ENCODE data around the gene CA6.

DNA sequence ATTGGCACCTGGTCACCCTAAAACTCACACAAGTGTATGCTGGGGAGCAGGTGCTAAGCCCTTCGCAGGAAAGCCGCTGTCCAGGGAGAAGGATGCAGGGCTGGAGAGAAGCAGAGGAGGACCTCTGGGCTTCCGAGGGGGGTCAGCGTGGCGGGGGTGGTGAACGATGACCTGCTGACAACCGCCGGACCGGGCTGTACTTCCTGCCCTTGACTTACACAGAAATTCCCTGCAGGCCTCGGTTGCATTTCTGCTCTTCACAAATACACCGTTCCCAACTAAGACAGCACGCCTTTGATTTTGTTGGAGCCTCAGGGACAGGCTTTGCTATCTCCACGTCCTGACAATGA, 42.9 kb downstream of the CA6 start:
- TF ChIP-seq, protein P1, sequence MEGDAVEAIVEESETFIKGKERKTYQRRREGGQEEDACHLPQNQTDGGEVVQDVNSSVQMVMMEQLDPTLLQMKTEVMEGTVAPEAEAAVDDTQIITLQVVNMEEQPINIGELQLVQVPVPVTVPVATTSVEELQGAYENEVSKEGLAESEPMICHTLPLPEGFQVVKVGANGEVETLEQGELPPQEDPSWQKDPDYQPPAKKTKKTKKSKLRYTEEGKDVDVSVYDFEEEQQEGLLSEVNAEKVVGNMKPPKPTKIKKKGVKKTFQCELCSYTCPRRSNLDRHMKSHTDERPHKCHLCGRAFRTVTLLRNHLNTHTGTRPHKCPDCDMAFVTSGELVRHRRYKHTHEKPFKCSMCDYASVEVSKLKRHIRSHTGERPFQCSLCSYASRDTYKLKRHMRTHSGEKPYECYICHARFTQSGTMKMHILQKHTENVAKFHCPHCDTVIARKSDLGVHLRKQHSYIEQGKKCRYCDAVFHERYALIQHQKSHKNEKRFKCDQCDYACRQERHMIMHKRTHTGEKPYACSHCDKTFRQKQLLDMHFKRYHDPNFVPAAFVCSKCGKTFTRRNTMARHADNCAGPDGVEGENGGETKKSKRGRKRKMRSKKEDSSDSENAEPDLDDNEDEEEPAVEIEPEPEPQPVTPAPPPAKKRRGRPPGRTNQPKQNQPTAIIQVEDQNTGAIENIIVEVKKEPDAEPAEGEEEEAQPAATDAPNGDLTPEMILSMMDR (IDR thresholded peaks at IDR 0.05; ENCODE audit: borderline replicate concordance, extremely low read depth, low read length, poor library complexity, severe bottlenecking): no peak
- TF ChIP-seq EZH2 (IDR thresholded peaks at IDR 0.05; ENCODE audit: borderline replicate concordance, low read depth, low read length, severe bottlenecking): no peak

Measured in DND-41 (cell line).